Suppressor macrophage (primary cell): ENCODE data around the gene LAMA2.

Source experiments
- DNase-seq, 4 experiments: peaks; one replicate each; pipeline ENCODE4 v3.0.0-alpha.2; 2020 to 2022

Gene LAMA2

GRCh38 chr6:128899341-128900050 is 16.6 kb downstream of the LAMA2 start:
- DNase-seq: no peak

GRCh38 chr6:128903715-128904114 is 20.8 kb downstream of the LAMA2 start:
- no peak for DNase-seq

GRCh38 chr6:128914051-128914450 is 31.1 kb downstream of the LAMA2 start:
- no peak for DNase-seq

- DNase-seq: no peak
Measured at GRCh38 chr6:128918886-128919285, 35.9 kb downstream of the LAMA2 start.

- no peak for DNase-seq
Measured at GRCh38 chr6:128919412-128920180, 36.7 kb downstream of the LAMA2 start.

GRCh38 chr6:128925765-128926164 is 42.8 kb downstream of the LAMA2 start:
- no peak for DNase-seq

GRCh38 chr6:128929869-128930268 is 46.9 kb downstream of the LAMA2 start:
- no peak for DNase-seq

GRCh38 chr6:128930321-128930720 is 47.4 kb downstream of the LAMA2 start:
- no peak for DNase-seq

GRCh38 chr6:128932061-128932460 is 49.1 kb downstream of the LAMA2 start:
- no peak for DNase-seq

GRCh38 chr6:128950864-128951263 is 67.9 kb downstream of the LAMA2 start:
- no peak for DNase-seq

- no peak for DNase-seq
Measured at GRCh38 chr6:128952902-128953301, 70.0 kb downstream of the LAMA2 start.

GRCh38 chr6:128954308-128955043 is 71.5 kb downstream of the LAMA2 start:
- no peak for DNase-seq

- no peak for DNase-seq
Measured at GRCh38 chr6:128963561-128963960, 80.6 kb downstream of the LAMA2 start.

GRCh38 chr6:128964233-128964755 is 81.4 kb downstream of the LAMA2 start:
- DNase-seq: no peak

GRCh38 chr6:128964771-128965170 is 81.8 kb downstream of the LAMA2 start:
- no peak for DNase-seq

- DNase-seq: no peak
Measured at GRCh38 chr6:128966934-128967333, 84.0 kb downstream of the LAMA2 start.

GRCh38 chr6:128979071-128979470 is 96.1 kb downstream of the LAMA2 start:
- no peak for DNase-seq

- no peak for DNase-seq
Measured at GRCh38 chr6:128981716-128982115, 98.8 kb downstream of the LAMA2 start.

- DNase-seq: no peak
Measured at GRCh38 chr6:128990360-128990759, 107.4 kb downstream of the LAMA2 start.

- DNase-seq: no peak
Measured at GRCh38 chr6:128990915-128991314, 108.0 kb downstream of the LAMA2 start.

- DNase-seq: no peak
Measured at GRCh38 chr6:128993166-128993565, 110.2 kb downstream of the LAMA2 start.

- no peak for DNase-seq
Measured at GRCh38 chr6:128997880-128998279, 114.9 kb downstream of the LAMA2 start.
